Stimulated activated CD8-positive, alpha-beta memory T cell treated with anti-CD3 and anti-CD28 coated beads, Interleukin-15, amount 100 ng/mL, for 48 hours (primary cell): ENCODE measurements around the gene NCF4.

Source experiments
- DNase-seq, 2 donors: peaks; one replicate each; pipeline ENCODE4 v3.0.0-alpha.2; 2020; ENCODE audit warnings: low read depth in 2 of 2

NCF4 gene

GRCh38 chr22:36894266-36894665, 33.5 kb downstream of the NCF4 start:
- no peak for DNase-seq

GRCh38 chr22:36897611-36898010, 36.8 kb downstream of the NCF4 start:
- DNase-seq = no peak

GRCh38 chr22:36898690-36899089, 37.9 kb downstream of the NCF4 start:
- no peak for DNase-seq

- DNase-seq = no peak
Observed at GRCh38 chr22:36899498-36899897, 38.7 kb downstream of the NCF4 start.

- no peak for DNase-seq
Observed at GRCh38 chr22:36900225-36900624, 39.4 kb downstream of the NCF4 start.

GRCh38 chr22:36900880-36901279, 40.1 kb downstream of the NCF4 start:
- no peak for DNase-seq

- DNase-seq = peak in 1 of 2 donors; percentile 12
Observed at GRCh38 chr22:36901411-36902142, 40.8 kb downstream of the NCF4 start.

GRCh38 chr22:36902143-36902926, 41.5 kb downstream of the NCF4 start:
- no peak for DNase-seq

- no peak for DNase-seq
Observed at GRCh38 chr22:36904260-36904880, 43.6 kb downstream of the NCF4 start.

GRCh38 chr22:36907253-36908195, 46.7 kb downstream of the NCF4 start:
- no peak for DNase-seq

- DNase-seq = no peak
Observed at GRCh38 chr22:36910461-36910860, 49.7 kb downstream of the NCF4 start.

- no peak for DNase-seq
Observed at GRCh38 chr22:36911887-36912661, 51.3 kb downstream of the NCF4 start.

- DNase-seq = no peak
Observed at GRCh38 chr22:36912694-36913426, 52.1 kb downstream of the NCF4 start.

GRCh38 chr22:36913427-36914389, 52.9 kb downstream of the NCF4 start, which contains the start of gene CSF2RB:
Gene CSF2RB (plus strand): TSS chr22:36913628. CDS start chr22:36922208, 8,580 bp downstream.
- no peak for DNase-seq

- no peak for DNase-seq
Observed at GRCh38 chr22:36914390-36914752, 53.6 kb downstream of the NCF4 start.

- no peak for DNase-seq
Observed at GRCh38 chr22:36916034-36916433, 55.2 kb downstream of the NCF4 start.

GRCh38 chr22:36918586-36919284, 57.9 kb downstream of the NCF4 start:
- DNase-seq = no peak
